DMS79 treated with DMSO at 0.1 percent for 48 hours (cell line): ENCODE results near the gene TRABD.

Experiments used
- DNase-seq: peaks from one replicate; lab custom pipeline; 2025; lab: John Stamatoyannopoulos, UW

TRABD gene

GRCh38 chr22:50217543-50218152 is 31.9 kb downstream of the TRABD start:
- no peak for DNase-seq

DNA sequence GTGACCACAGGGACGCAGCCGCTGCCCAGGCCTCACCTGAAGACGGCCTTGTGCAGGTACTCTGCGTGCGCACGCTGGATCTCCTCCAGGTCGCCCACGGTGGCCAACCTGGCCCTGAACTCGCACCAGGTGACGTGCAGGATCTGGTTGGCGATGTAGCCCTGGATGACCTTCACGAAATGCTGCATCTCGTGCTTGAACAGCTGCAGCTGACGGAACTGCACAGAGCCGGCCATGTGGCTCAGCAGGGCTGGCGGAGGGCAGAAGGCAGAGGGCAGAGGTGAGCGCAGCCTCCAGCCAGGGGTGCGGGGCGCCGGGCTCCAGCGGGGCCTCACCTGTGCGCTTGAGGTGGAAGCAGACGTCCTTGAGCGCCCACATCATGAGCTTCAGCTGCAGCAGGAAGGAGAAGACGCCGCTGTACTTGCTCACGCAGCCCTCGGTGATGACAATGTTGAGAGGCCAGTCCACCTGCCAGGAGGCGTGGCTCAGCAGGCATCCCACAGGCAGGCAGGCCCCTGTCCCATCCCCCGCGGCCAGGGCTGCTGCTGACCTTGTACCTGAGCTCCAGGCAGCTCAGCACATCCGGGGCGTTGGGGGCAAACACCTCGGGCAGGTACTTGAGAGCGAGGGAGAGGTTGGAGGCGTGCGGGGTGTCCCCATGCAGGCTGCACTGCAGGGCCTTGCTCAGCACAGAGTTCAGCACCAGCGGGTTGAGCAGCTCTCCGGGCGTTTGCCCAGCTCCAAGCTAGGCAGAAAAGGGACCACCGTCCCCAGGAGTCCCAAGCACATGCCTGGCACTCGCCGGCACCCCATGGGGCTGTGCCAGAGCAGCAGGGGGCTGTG is 32.7 kb downstream of the TRABD start:
- peak; percentile 12 for DNase-seq

GRCh38 chr22:50218996-50219727 is 33.4 kb downstream of the TRABD start:
- peak; percentile 11 for DNase-seq

GRCh38 chr22:50219800-50220602 is 34.3 kb downstream of the TRABD start:
- no peak for DNase-seq

DNA sequence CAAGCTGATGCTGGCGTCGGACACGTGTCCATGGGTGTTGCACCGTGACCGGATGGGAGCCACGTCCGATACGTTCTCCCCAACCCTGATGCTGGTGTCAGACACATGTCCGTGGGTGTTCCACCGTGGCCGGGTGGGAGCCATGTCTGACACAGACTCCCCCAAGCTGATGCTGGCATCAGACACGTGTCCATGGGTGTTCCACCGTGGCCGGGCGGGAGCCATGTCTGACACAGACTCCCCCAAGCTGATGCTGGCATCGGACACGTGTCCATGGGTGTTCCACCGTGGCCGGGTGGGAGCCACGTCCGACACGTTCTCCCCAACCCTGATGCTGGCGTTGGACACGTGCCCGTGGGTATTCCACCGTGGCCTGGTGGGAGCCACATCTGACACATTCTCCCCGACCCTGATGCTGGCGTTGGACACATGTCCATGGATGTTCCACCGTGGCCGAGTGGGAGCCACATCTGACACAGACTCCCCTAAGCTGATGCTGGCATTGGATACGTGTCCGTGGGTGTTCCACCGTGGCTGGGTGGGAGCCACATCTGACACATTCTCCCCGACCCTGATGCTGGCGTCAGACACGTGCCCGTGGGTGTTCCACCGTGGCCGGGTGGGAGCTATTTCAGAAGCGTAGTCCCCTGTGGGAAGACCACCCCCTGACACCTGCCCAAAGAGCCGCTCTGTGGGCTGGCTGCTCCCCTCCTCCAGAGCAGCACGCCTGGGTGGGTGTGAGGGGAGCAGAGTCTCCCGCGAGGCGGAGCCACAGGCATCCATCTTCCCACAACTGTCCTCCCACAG is 35.1 kb downstream of the TRABD start:
- no peak for DNase-seq

DNA sequence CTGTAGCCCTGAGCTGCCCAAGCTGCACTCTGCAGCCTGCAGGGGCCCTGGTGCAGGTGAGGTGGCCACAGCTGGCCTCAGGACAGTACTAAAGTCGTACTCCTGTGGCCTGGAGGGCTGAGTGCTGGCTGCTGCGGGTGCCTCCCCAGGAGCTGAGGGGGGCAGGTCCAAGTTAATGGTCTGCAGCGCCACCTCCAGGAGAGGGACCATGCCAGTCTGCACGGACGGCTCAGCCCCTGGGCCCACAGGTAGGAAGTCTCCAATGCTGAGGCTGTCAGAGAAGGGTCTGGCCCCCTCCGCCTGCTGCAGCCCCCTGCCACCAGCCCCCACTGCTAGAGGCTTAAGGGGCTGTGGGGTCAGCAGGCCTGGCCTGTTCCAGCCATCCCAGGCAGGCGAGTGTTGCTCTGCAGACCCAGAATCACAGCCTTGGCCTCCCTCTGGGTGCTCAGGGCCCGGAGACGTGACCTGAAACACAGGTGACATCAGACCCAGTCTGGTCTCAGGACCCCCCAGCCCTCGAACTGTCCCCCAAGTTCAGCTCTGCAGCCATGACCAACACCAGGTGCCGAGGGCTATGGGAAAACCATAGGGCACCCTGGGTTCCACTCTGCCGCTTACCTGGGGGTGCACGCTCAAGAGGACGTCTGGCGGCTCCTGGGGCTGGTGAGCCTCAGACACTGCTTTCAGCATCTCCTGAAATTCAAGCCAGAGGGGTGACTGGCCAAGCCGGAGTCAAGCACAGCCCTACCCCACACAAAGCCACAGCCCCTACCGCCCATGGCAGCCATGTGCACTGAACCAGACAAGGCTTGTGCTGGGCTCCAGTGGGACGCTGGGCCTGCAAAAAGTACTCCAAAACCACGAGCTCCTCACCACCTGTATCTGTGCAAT is 35.9 kb downstream of the TRABD start:
- DNase-seq: no peak

- DNase-seq: no peak
Observed at GRCh38 chr22:50222508-50222907, 36.8 kb downstream of the TRABD start.

DNA sequence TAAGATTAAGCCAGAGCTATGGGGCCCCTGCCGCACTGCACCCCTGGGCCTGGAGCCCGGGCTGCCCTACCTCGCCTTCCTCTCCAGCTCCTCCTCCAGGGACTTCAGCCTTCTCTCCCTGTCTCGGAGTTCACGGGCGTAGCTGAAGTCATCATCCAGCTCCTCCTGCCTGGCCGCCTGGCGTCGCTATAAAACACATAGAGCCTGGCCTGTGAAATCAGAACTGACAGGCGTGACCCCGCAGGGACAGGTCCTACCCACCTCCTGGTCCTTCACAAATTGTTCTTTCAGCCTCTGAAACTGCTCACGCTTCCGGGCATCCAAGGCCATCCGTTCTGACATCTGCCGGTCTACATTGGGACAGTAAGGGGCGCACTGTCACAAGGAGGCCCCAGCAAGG is 38.4 kb downstream of the TRABD start:
- no peak for DNase-seq

- DNase-seq: no peak
Observed at GRCh38 chr22:50225200-50225969, 39.7 kb downstream of the TRABD start.

DNA sequence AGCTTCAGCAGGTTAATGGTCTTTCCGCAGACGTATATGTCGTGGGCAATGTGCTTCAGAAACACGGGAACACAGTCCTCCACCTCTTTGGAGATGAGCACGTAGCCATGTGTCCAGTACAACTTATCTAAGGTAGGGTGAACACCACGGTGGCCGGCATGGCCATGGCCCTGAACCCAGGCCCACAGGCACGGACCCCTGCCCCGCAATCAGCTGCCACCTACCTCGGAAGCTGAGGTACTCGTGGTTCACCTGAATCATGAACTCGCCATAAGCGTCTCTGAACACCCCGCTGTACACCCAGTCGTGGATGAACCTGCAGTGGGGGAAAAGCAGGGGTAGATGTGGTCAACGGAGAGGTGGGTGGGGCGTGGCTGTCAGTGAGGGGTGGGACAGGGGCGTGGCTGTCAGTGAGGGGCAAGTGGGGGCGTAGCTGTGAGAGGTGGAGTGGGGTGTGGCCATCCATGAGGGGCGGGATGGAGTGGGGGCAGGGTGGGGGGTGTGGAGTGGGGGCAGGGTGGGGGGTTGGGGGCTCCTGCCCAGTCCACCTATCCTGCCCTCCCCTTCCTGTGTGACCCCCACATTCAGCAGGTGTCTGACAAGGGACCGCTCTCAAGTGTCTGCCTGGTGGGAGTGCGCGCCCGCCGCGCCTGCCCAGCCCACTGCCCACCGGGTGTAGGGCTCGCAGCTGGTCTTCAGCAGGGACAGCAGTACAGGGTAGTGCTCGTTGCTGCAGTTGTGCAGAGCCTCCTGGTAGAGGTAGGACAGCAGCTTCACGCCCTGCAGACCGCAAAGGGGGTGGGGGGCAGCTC is 40.6 kb downstream of the TRABD start:
- no peak for DNase-seq

DNA sequence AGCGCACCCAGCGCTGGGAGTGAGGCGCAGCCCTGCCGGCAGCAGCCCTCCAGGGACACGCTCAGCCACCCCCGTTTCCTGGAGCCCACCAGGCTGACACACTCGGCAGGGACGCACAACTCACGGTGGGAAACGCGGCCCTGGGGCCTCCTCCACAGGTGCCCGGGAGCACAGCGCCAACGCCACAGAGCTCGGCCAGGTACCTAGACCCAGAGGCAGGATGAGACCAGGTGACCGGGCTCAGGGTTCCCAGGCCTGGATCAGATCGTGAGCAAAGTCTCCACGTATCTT is 41.1 kb downstream of the TRABD start:
- no peak for DNase-seq

GRCh38 chr22:50227579-50228215 is 42.0 kb downstream of the TRABD start:
- no peak for DNase-seq

DNA sequence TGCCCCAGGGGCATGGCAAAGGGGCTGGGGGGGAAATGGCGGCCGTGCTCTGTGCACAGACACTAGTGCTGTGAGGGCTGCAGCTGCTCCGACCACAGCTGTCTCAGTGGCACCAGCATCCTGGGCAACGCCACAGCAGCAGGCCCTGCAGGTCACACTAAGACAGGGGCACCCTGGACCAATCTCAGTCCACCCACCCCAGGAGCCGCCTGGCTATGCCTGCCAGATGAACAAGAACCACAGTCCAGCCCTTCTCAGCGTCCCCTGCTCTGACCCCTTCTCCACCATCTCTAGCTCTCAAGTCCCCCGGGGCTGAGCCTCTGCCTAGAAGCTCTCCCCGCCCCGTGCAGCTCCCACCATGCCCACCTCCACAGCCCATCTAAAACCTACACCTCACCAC is 42.7 kb downstream of the TRABD start:
- DNase-seq: no peak

- DNase-seq: no peak
Observed at GRCh38 chr22:50229370-50229769, 43.7 kb downstream of the TRABD start.

- no peak for DNase-seq
Observed at GRCh38 chr22:50232481-50233151, 46.9 kb downstream of the TRABD start.

DNA sequence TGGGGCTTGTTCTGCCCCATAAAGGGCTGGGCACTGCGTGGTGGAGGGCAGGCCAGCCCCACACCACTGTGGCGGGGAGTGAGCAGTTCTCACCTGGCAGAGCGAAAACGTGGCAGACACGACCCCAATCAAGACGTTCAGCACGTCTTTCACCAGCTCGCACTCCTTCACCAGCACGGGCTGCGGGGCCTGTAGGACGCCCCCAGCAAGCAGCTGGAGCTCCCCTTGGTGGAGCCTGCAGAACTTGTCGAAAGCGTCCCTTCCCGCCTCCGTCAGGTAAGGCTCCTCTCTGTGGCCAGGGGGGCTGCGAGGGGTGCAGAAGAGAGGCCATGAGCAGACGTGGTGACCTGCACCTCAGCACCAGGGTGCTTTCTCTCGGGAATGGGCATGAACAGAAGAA is 47.5 kb downstream of the TRABD start:
- no peak for DNase-seq

DNA sequence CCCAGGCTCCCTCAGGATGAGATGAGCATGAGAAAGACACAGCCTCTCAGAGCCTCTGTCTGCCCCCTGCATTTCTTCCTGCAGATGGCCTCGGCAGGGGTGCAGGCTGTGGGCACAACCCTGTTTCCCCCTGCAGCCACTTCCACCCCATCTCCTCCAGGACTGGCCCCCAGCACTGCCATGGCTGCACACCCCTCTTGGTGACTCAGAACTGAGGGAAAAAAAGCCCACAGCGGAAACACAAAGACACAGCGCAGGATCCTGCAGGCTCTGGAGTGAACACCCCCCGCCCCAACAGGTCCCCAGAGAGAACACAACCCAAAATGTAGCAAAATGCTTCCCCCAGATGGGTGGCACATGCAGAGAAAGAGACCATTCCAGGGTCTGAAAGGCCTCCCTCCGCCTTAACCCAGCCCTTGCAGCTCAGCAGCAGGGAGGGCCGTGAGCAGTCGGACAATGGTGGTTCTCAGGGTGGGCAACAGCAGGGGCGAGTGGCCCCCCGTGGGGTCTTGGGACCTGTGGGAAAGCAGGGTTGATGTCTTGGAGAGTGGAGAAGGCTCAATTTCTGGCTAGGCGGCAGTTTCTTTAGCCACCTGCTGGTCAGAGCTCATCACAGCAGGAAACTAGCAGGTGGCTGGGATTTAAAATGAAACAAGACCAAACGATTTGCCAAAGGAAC is 51.2 kb downstream of the TRABD start:
- DNase-seq: no peak
